ENCODE measurements around the gene ZNF74. TPM values are rescaled to one million over a fixed set of nuclear protein-coding genes. Genes with fewer than 3 reads are reported as not detected.

ZNF74 gene
- total RNA-seq, 1 experiment from 2014 or later: 11.1 TPM

DNA sequence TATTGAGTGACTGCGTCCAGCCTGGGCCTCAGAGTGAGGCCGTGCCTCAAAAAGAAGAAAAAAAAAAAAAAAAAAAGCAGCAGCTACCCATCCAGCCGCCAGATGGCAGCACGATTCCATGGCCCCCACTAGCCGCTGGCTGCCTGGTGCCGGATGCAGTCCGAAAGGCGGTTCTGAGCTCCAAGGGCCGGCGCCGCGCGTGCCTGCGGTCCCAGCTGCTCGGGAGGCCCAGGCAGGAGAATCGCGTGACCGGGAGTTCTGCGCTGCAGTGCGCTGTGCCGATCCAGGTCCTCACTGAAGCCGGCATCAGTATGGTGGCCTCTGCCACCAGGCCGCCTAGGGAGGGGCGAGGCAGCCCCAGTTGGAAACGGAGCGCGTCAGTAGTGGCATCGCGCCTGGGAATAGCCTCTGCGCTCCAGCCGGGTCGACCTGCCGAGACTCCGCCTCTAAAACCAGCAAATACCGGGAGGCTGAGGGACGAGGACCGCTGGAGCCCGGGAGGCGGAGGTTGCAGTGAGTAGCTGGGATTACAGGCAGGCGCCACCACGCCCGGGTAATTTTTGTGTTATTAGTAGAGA, 24.3 kb downstream of the ZNF74 start:
- H3K36me3 Mint-ChIP-seq (ENCODE audit: insufficient read depth, unreplicated experiment): no peaks in the 10 kb centered on the region
- peak; percentile 72 for DNase-seq
- TF ChIP-seq, protein P1, sequence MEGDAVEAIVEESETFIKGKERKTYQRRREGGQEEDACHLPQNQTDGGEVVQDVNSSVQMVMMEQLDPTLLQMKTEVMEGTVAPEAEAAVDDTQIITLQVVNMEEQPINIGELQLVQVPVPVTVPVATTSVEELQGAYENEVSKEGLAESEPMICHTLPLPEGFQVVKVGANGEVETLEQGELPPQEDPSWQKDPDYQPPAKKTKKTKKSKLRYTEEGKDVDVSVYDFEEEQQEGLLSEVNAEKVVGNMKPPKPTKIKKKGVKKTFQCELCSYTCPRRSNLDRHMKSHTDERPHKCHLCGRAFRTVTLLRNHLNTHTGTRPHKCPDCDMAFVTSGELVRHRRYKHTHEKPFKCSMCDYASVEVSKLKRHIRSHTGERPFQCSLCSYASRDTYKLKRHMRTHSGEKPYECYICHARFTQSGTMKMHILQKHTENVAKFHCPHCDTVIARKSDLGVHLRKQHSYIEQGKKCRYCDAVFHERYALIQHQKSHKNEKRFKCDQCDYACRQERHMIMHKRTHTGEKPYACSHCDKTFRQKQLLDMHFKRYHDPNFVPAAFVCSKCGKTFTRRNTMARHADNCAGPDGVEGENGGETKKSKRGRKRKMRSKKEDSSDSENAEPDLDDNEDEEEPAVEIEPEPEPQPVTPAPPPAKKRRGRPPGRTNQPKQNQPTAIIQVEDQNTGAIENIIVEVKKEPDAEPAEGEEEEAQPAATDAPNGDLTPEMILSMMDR (IDR thresholded peaks at IDR 0.05; ENCODE audit: unreplicated experiment): peak; percentile 87
- H3K27me3 Mint-ChIP-seq (ENCODE audit: unreplicated experiment): peaks cover 29% of the 10 kb centered on the region
- no peaks in the 10 kb centered on the region for H3K9me3 Mint-ChIP-seq (ENCODE audit: low read depth, unreplicated experiment)
- H3K4me3 Mint-ChIP-seq (ENCODE audit: low read depth, unreplicated experiment): peak overlapping the region; percentile 62
- H3K27ac Mint-ChIP-seq (ENCODE audit: unreplicated experiment): no peak overlapping the region
- no TSS peak for BruUV-seq (replicated peaks)
- H3K4me1 Mint-ChIP-seq (ENCODE audit: low read depth, unreplicated experiment): peaks cover 2% of the 10 kb centered on the region
- CTCF ChIA-PET: interaction anchor here (0.6 to 2.4 kb wide), 23 partner anchors 11 to 1219 kb away, joined by 3 to 48 read pairs (median 5); partner anchors contain the start of gene DGCR6L
- intact Hi-C loops (cut with micrococcal nuclease; ENCODE audit: unreplicated experiment): loop anchor here (10.0 kb wide), 1 partner anchor 277 kb away; no protein-coding TSS in a partner anchor

DNA sequence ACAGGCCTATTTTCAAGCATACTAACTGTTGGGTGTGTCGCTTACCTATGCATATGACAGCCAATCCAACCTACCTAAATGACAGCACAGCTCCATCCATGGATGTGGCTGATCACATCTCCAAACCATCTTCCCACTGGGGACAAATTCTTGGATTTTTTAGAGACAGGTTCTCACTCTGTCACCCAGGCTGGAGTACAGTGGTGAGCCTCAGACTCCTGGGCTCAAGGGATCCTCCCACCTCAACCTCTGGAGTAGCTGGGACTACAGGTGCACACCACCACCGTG, 25.7 kb downstream of the ZNF74 start:
- no peaks in the 10 kb centered on the region for H3K36me3 Mint-ChIP-seq (ENCODE audit: insufficient read depth, unreplicated experiment)
- H3K27ac Mint-ChIP-seq (ENCODE audit: unreplicated experiment): no peak overlapping the region
- intact Hi-C loops (cut with micrococcal nuclease; ENCODE audit: unreplicated experiment): loop anchor here (10.0 kb wide), 1 partner anchor 275 kb away; no protein-coding TSS in a partner anchor
- DNase-seq: no peak
- no TSS peak for BruUV-seq (replicated peaks)
- no peak overlapping the region for H3K4me3 Mint-ChIP-seq (ENCODE audit: low read depth, unreplicated experiment)
- no peaks in the 10 kb centered on the region for H3K9me3 Mint-ChIP-seq (ENCODE audit: low read depth, unreplicated experiment)
- peaks cover 7% of the 10 kb centered on the region for H3K4me1 Mint-ChIP-seq (ENCODE audit: low read depth, unreplicated experiment)
- peaks cover 16% of the 10 kb centered on the region for H3K27me3 Mint-ChIP-seq (ENCODE audit: unreplicated experiment)
- TF ChIP-seq, protein P1 (IDR thresholded peaks at IDR 0.05; ENCODE audit: unreplicated experiment): no peak
- CTCF ChIA-PET: interaction anchor here (0.7 to 2.2 kb wide), 2 partner anchors 34 to 195 kb away, joined by 4 to 14 read pairs; no protein-coding TSS in a partner anchor

DNA sequence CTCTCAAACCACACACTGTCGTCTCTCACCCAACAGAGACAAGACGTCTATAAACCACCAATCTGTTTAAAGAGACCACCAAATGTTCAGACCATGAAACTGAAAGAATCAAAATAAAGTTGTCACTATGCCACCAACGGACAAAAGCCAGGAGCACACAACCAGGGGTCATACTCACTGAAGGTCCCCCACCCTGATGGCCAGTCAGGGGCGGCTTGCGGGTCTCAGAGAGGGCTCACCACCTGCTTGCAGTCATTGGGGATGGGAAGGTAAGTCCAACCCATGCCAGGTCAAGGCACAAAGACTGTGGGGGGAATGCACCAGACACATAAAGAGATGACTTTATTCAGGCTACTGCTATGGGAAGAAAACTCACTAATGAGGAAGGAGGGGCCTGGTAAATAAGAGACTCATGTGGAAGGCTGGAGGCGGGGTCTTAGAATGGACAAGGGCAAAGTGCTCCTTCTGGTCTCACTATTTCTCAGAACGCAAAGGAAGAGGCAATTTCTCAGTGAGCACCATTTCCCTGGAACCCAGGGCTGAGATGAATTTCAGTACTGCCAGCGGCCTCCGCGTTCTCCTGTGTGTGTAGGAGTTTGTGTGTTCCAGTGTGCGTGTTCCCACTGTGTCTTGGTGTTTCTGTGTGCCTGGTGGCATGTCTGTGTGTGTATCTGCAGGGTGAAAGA, 26.3 kb downstream of the ZNF74 start:
- peaks cover 7% of the 10 kb centered on the region for H3K4me1 Mint-ChIP-seq (ENCODE audit: low read depth, unreplicated experiment)
- no peak for DNase-seq
- H3K4me3 Mint-ChIP-seq (ENCODE audit: low read depth, unreplicated experiment): no peak overlapping the region
- intact Hi-C loops (cut with micrococcal nuclease; ENCODE audit: unreplicated experiment): no loop called here
- H3K9me3 Mint-ChIP-seq (ENCODE audit: low read depth, unreplicated experiment): no peaks in the 10 kb centered on the region
- no peaks in the 10 kb centered on the region for H3K36me3 Mint-ChIP-seq (ENCODE audit: insufficient read depth, unreplicated experiment)
- H3K27ac Mint-ChIP-seq (ENCODE audit: unreplicated experiment): no peak overlapping the region
- H3K27me3 Mint-ChIP-seq (ENCODE audit: unreplicated experiment): peaks cover 9% of the 10 kb centered on the region
- BruUV-seq (replicated peaks): no TSS peak
- TF ChIP-seq, protein P1 (IDR thresholded peaks at IDR 0.05; ENCODE audit: unreplicated experiment): no peak
- CTCF ChIA-PET: interaction anchor here (2.2 kb wide), 1 partner anchor 33 kb away, joined by 14 read pairs; no protein-coding TSS in a partner anchor

DNA sequence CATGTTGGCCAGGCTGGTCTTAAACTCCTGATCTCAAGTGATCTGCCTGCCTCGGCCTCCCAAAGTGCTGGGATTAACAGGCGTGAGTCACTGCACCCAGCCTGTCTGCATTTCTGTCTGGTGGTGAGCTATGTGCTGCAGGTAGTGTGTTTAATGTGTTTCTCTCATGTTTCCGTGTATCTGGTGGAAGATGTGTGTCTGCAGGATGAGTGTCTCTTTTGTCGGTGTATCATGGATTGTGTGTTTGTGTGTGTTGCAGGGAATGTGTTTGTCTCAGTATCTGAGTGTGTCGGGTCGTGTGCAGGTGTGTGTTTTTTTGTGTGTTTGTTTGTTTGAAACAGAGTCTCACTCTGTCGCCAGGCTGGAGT, 27.5 kb downstream of the ZNF74 start:
- CTCF ChIA-PET: no interaction called here
- TF ChIP-seq, protein P1 (IDR thresholded peaks at IDR 0.05; ENCODE audit: unreplicated experiment): no peak
- peaks cover 7% of the 10 kb centered on the region for H3K4me1 Mint-ChIP-seq (ENCODE audit: low read depth, unreplicated experiment)
- intact Hi-C loops (cut with micrococcal nuclease; ENCODE audit: unreplicated experiment): no loop called here
- BruUV-seq (replicated peaks): no TSS peak
- no peak overlapping the region for H3K27ac Mint-ChIP-seq (ENCODE audit: unreplicated experiment)
- H3K27me3 Mint-ChIP-seq (ENCODE audit: unreplicated experiment): no peaks in the 10 kb centered on the region
- DNase-seq: no peak
- H3K4me3 Mint-ChIP-seq (ENCODE audit: low read depth, unreplicated experiment): no peak overlapping the region
- no peaks in the 10 kb centered on the region for H3K9me3 Mint-ChIP-seq (ENCODE audit: low read depth, unreplicated experiment)
- H3K36me3 Mint-ChIP-seq (ENCODE audit: insufficient read depth, unreplicated experiment): no peaks in the 10 kb centered on the region
